Neuron (in vitro differentiated cells): ENCODE data around the gene MRPL36.
A peak's percentile ranks its signal among the peaks of the same experiment; 100 is the strongest.
"Not testable (repeated sequence)": the region's sequence is repeated elsewhere in the genome, so short reads cannot be mapped to it uniquely, and the experiment has no call there.

Experiments used
- H2AFZ ChIP-seq: one replicate; pipeline ENCODE4 v1.6.1; 2013; ENCODE audit warnings: low read depth, mild to moderate bottlenecking, inconsistent platforms, low read length, moderate library complexity
- H3K27me3 ChIP-seq: one replicate; pipeline ENCODE4 v1.6.1; 2013; ENCODE audit warnings: low read length; ENCODE audit not compliant: insufficient read depth
- H3K36me3 ChIP-seq: one replicate; pipeline ENCODE4 v1.6.1; 2013; ENCODE audit warnings: low read length; ENCODE audit not compliant: insufficient read depth
- H3K4me1 ChIP-seq: one replicate; pipeline ENCODE4 v1.6.1; 2013; ENCODE audit warnings: low read length; ENCODE audit not compliant: insufficient read depth
- H3K4me3 ChIP-seq: 2 replicates; pipeline ENCODE4 v1.5.1; 2013; ENCODE audit warnings: mild to moderate bottlenecking, low read length, moderate library complexity
- H3K9me3 ChIP-seq: one replicate; pipeline ENCODE4 v1.6.1; 2013; ENCODE audit warnings: low read length

MRPL36 gene

DNA sequence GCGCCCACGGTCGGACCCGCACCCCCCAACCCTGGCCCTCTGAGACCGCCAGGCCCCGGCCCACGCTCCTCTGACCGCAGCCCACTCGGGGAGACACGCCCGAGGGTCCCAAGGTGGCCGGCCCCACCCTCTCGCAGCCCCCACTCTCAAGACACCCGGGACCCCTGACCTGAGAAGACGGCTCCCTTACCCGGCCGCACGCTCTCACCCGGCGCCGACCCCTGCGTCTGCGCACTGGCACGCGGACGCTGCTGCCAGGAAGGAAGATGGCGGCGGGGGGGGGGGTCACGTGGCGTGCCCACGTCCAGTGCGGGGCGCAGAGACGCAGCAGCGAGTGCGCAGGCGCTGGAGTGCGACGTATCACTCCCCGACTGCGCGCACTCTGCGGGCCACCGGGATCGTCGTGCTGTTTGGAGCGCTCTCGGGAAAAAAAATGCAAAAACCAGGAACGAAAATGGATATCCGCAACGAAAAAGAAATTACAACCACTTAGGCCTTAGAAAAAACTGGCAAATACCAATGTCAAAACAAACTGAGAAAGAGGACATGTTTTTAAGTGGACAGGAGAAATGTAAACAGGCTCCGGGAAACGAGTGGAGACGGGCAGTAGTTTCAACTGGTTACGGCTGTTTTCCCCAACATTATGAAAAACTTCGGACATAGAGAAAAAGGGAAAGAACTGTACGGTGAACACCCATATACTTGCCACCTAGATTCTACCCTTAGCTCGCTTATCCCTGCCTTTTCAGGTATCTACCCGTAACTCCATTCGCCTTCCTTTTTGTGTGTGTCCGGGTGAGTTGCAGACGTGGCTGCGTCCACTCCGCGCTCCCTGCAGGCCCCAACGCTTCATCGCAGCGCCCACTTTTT is at the start of gene MRPL36:
Gene MRPL36, minus strand, starts transcription at position 236 of the 870 bp plus-strand sequence. CDS start 902 bp downstream, outside the sequence.
- H3K4me3 ChIP-seq, result peak within 1 kb of the TSS; percentile 67
- H3K27me3 ChIP-seq, result no peaks in the 10 kb centered on the region
- H3K36me3 ChIP-seq, result peaks cover 47% of the 10 kb centered on the region
- H3K4me1 ChIP-seq, result peaks cover 9% of the 10 kb centered on the region
- H2AFZ ChIP-seq, result peak within 1 kb of the TSS; percentile 12
- no peaks in the 10 kb centered on the region for H3K9me3 ChIP-seq

DNA sequence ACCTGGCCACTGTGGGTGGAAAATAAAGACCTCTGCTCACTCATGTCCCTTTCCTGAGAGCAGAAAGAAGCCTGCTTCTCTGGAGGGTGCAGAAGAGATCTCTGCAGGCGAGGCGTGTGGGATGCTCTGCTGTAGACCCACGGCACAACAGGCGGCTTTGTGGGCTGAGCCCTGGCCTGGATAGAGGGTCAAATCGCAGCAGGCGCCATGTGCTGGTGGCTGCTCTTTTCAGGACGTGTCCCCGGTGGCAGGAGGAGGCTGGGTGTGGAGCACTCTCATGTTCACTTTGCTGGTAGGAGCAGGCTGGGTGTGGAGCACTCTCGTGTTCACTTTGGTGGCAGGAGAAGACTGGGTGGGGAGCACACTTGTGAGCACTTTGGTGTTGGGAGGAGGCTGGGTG is 48.0 kb upstream of the MRPL36 start:
- Histone ChIP-seq H3K36me3 (no peaks in the 10 kb centered on the region), H3K9me3 (no peaks in the 10 kb centered on the region), H3K27me3 (no peaks in the 10 kb centered on the region), H3K4me1 (peaks cover 27% of the 10 kb centered on the region), H3K4me3 (no peak overlapping the region), H2AFZ (no peak overlapping the region)

GRCh38 chr5:1847056-1847455 is 47.4 kb upstream of the MRPL36 start:
- Histone ChIP-seq H3K27me3 (no peaks in the 10 kb centered on the region), H3K4me3 (no peak overlapping the region), H3K9me3 (no peaks in the 10 kb centered on the region), H3K36me3 (no peaks in the 10 kb centered on the region), H3K4me1 (peaks cover 25% of the 10 kb centered on the region), H2AFZ (no peak overlapping the region)

- H3K9me3 ChIP-seq, result no peaks in the 10 kb centered on the region
- H2AFZ ChIP-seq, result no peak overlapping the region
- no peaks in the 10 kb centered on the region for H3K36me3 ChIP-seq
- H3K27me3 ChIP-seq, result no peaks in the 10 kb centered on the region
- H3K4me1 ChIP-seq, result peaks cover 22% of the 10 kb centered on the region
- no peak overlapping the region for H3K4me3 ChIP-seq
Observed at GRCh38 chr5:1846583-1846982, 46.9 kb upstream of the MRPL36 start.

DNA sequence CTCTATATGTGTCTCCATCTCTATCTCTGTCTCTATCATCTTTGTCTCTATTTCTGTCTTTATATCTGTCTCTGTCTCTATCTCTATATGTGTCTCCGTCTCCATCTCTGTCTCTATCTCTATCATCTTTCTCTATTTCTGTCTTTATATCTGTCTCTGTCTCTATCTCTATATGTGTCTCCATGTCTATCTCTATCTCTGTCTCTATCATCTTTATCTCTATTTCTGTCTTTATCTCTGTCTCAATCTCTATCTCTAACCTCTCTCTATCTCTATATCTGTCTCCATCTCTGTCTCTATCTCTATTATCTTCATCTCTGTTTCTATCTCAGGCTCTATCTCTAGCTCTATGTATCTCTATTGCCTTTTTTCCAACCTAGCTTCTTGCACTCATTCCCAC is 46.1 kb upstream of the MRPL36 start:
- H3K27me3 ChIP-seq, result no peaks in the 10 kb centered on the region
- no peaks in the 10 kb centered on the region for H3K36me3 ChIP-seq
- H2AFZ ChIP-seq, result no peak overlapping the region
- H3K4me1 ChIP-seq, result peaks cover 22% of the 10 kb centered on the region
- no peaks in the 10 kb centered on the region for H3K9me3 ChIP-seq
- H3K4me3 ChIP-seq, result no peak overlapping the region

- peaks cover 17% of the 10 kb centered on the region for H3K4me1 ChIP-seq
- H3K27me3 ChIP-seq, result peaks cover 4% of the 10 kb centered on the region
- H3K9me3 ChIP-seq, result no peaks in the 10 kb centered on the region
- no peaks in the 10 kb centered on the region for H3K36me3 ChIP-seq
- no peak overlapping the region for H3K4me3 ChIP-seq
- H2AFZ ChIP-seq, result no peak overlapping the region
Observed at GRCh38 chr5:1844708-1845436, 45.2 kb upstream of the MRPL36 start.

DNA sequence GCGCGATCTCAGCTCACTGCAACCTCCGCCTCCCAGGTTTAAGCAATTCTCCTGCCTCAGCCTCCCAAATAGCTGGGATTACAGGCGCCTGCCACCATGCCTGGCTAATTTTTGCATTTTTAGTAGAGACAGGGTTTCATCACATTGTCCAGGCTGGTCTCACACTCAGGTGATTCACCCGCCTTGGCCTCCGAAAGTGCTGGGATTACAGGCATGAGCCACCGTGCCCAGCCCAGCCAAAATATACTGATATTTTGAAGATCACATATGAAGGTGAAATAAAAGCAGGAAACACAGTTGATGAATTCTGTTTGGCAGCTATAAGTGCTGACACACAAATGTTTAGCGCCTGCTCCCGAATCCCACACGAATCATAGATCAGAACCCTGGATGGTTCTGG is 44.1 kb upstream of the MRPL36 start:
- not testable (repeated sequence) for H3K27me3 ChIP-seq, H3K36me3 ChIP-seq, H3K4me3 ChIP-seq, H2AFZ ChIP-seq, H3K9me3 ChIP-seq, H3K4me1 ChIP-seq

DNA sequence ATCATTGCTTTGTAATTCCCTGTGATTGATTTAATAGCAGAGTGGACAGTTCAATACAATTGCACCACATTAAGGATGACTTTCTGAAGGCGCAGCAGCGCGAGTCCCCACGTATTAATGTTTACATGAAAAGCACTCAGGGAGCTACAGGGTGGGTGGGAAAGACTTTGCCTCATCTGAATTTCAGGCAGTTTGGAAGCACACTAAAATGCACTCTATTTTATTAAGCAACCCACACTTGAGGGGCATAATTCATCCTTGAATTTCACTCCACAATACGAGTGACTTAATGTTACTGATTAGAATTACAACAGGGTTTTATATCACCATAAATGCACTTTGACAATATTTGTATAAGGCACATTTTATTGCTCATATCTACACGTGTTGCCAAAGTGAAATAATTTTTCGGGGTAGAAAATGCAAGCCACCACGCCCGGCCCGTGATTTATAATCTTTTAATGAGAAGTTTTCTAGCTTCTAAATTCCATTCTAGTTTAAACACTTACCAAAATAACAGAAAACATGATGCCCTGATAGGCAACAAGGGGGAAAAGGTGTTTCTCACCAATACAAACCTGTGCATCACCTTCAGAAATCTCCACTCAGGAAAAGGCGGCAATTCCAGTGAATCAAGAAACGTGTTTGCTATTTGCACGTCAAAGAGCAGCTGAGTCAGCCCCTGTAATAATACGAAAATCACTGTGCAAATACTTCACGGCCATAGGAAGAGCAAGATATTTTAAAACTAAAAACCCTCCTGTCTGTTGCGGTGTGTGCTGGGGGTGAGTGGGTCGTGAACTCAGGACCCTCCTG is 42.6 kb upstream of the MRPL36 start:
- Histone ChIP-seq H3K4me1 (peaks cover 8% of the 10 kb centered on the region), H2AFZ (no peak overlapping the region), H3K36me3 (no peaks in the 10 kb centered on the region), H3K9me3 (no peaks in the 10 kb centered on the region), H3K27me3 (peaks cover 7% of the 10 kb centered on the region), H3K4me3 (no peak overlapping the region)

DNA sequence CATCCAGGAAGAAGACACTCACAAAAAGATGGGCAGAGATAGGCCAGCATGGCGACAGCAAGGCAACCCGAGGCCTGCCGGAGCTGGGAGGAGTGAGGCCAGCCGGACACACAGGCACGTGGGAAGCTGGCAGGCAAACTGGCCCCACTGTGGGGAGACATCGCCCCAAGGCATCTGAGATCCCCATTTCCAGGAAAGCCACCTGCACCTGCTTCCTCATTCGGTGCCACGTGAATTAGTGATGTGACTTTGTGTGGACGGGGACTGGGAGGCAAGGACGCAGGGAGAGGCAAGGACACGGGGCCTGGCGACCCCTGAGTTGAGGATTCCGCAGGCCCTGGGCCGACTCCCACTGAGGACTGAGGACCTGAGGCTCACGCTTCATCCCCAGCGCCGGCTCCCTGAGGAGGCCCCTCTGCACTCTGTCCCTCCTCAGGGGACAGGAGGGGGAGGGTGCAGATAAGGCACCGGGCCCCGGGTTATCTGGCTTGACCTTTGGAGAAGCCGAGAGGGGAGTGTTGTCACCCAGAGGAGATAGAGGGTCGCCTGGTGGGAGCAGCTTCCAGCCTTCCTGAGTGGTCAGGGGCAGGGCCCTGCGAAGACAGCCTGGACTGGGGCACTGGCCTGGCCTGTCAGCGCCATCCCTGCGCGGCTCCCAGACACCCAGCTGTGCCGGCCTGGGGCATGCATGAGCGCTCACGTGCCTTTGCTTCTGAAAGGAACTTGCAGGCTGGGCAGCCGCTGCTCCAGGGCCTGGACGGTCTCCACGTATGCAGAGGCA is 41.3 kb upstream of the MRPL36 start:
- Histone ChIP-seq H3K27me3 (peaks cover 7% of the 10 kb centered on the region), H3K36me3 (no peaks in the 10 kb centered on the region), H3K9me3 (no peaks in the 10 kb centered on the region), H2AFZ (no peak overlapping the region), H3K4me1 (peaks cover 8% of the 10 kb centered on the region), H3K4me3 (no peak overlapping the region)

- Histone ChIP-seq H3K9me3 (no peaks in the 10 kb centered on the region), H3K4me1 (peaks cover 8% of the 10 kb centered on the region), H3K36me3 (no peaks in the 10 kb centered on the region), H3K27me3 (peaks cover 7% of the 10 kb centered on the region), H2AFZ (no peak overlapping the region), H3K4me3 (no peak overlapping the region)
Observed at GRCh38 chr5:1840071-1840547, 40.5 kb upstream of the MRPL36 start.

DNA sequence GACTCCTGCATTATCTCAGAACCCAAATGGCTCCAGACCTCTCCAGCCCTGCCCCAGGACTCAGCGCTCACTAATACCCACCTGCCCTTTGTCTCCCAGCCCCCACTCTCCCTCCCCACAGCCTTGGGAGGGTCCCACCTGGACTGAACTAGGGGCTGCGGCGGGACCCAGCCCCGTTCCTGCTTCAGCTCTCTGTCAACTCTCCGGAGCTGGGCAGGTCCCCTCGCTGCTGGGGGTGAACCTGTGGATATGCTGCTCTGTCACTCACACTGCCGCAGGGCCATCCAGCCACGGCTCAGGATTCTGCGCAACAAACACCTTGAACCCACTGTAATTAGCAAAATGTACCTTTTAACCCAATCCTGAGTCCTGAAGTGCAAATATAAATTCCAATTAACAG is 38.4 kb upstream of the MRPL36 start:
- Histone ChIP-seq H3K4me1 (peaks cover 13% of the 10 kb centered on the region), H3K36me3 (no peaks in the 10 kb centered on the region), H3K4me3 (no peak overlapping the region), H2AFZ (no peak overlapping the region), H3K9me3 (no peaks in the 10 kb centered on the region), H3K27me3 (peaks cover 7% of the 10 kb centered on the region)
